Lung (tissue), 12 donors: ENCODE data around the gene TTYH3. TPM values are rescaled to one million over a fixed set of nuclear protein-coding genes. Genes with fewer than 3 reads are reported as not detected.

ENCODE experiments used
- ATAC-seq: fragments of 200-7000 bp; cut with Tn5 transposase; one replicate; pipeline ENCODE4 v1.9.1; 2020; ENCODE audit warnings: moderate number of reproducible peaks; ENCODE audit not compliant: insufficient read depth, low FRiP score
- DNase-seq, 3 donors: peaks; one replicate each; pipeline ENCODE4 v3.0.0-alpha.2; 2013 to 2017
- H3K27ac ChIP-seq, 2 donors: one replicate each; pipeline ENCODE4 v1.5.1; 2013; ENCODE audit warnings: mild to moderate bottlenecking in 2 of 2, moderate library complexity in 2 of 2, control low read depth in 1 of 2, inconsistent platforms in 1 of 2, low read depth in 1 of 2, low read length in 1 of 2
- H3K27me3 ChIP-seq, 3 donors: one replicate each; pipeline ENCODE4 v1.5.1; 2013; ENCODE audit warnings: low read length in 2 of 3; ENCODE audit not compliant: control insufficient read depth in 3 of 3, insufficient read depth in 3 of 3
- H3K36me3 ChIP-seq, 4 donors: one replicate each; pipeline ENCODE4 v1.5.1; 2013; ENCODE audit warnings: low read length in 4 of 4, mild to moderate bottlenecking in 1 of 4, moderate library complexity in 1 of 4; ENCODE audit not compliant: control insufficient read depth in 4 of 4, insufficient read depth in 4 of 4
- H3K4me1 ChIP-seq, 5 donors: one replicate each; pipeline ENCODE4 v1.5.1; 2013; ENCODE audit warnings: low read length in 5 of 5, mild to moderate bottlenecking in 2 of 5, moderate library complexity in 1 of 5; ENCODE audit not compliant: control insufficient read depth in 5 of 5, insufficient read depth in 5 of 5
- H3K4me3 ChIP-seq: one replicate; pipeline ENCODE4 v1.5.1; 2013; ENCODE audit warnings: mild to moderate bottlenecking, control low read depth, moderate library complexity
- H3K9ac ChIP-seq, 2 donors: one replicate each; pipeline ENCODE4 v1.5.1; 2013; ENCODE audit warnings: low read length in 2 of 2, control low read depth in 1 of 2; ENCODE audit not compliant: insufficient read depth in 1 of 2
- H3K9me3 ChIP-seq, 4 donors: one replicate each; pipeline ENCODE4 v1.5.1; 2013; ENCODE audit warnings: low read length in 3 of 4, mild to moderate bottlenecking in 1 of 4, moderate library complexity in 1 of 4; ENCODE audit not compliant: control insufficient read depth in 4 of 4, insufficient read depth in 3 of 4
- CTCF ChIP-seq: IDR thresholded peaks from 2 replicates; pipeline ENCODE4 v1.5.1; 2012; ENCODE audit warnings: mild to moderate bottlenecking; ENCODE audit errors: control extremely low read depth, extremely low read depth
- WGBS, 2 donors: extraction: QIAGEN DNeasy Blood & Tissue Kit; methylation state at CpG; one replicate each; pipeline ENCODE4 v1.1.7; 2013; 5-methylcytosine and 5-hydroxymethylcytosine counted together
- polyA plus RNA-seq, 2 donors: library from polyadenylated mRNA; stranded (reverse); fragments of 200-250 nt; gene quantifications; one replicate each; pipeline ENCODE4 v1.2.1, GENCODE V29; 2013
- total RNA-seq, 2 donors: library from RNA; depleted of rRNA in 1 of 2; stranded (reverse); fragments of >200 nt in 1 of 2; gene quantifications; one replicate each; pipeline ENCODE4 v1.2.1, GENCODE V29; 2014 to 2021
- donor health status: control.
- donor health status: control.
- donor health status: Bipolar disorder and iron deficiency.
- donor health status: healthy.
- donor health status: DM: yes; HTN: yes; CAD: no.

The TTYH3 gene
- total and polyA plus RNA-seq, 4 donors = 14.3 to 74.0 (median 55.8) TPM

DNA sequence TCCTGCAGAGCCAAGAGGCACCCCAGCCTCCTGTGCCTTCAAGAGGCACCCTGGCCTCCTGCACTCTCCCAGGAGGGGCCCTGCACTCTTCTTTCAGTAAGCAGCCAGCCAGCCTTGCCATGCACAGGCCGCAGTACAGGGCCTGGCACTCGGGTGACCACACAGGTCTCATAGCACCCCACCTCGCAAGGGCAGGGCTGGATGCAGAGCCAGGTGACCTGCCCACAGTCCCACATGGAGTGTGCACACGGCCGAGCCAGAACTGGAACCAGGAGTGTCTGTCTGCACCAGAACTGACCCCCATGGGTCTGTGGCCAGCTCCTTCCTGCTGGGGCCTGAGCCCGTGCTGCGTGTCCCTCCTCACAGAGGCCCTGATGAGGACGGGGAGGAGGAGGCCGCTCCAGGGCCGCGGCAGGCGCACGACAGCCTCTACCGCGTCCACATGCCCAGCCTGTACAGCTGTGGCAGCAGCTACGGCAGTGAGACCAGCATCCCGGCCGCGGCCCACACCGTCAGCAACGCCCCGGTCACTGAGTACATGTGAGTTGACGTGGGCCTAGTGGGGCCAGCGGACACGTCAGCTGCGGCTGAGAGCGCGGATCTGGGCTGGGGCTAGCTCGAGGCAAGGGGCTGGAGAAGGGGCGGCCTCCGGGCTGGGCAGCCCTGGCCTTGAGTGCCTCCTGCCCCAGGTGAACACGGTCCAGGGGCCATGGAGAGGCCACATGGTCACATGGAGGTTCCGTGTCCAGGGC, 26.3 kb downstream of the TTYH3 start:
- Histone ChIP-seq H3K9ac (no peak overlapping the region), H3K27ac (no peak overlapping the region), H3K4me3 (no peak overlapping the region), H3K4me1 (peaks cover 0 to 6% (median 0%) of the 10 kb centered on the region in 5 donors), H3K27me3 (no peaks in the 10 kb centered on the region), H3K9me3 (no peaks in the 10 kb centered on the region), H3K36me3 (peaks cover 0 to 51% (median 20%) of the 10 kb centered on the region in 4 donors)
- DNase-seq = no peak
- no peak for TF ChIP-seq CTCF
- no peak for ATAC-seq
- WGBS, 2 donors = 95 to 98% methylated on average over 25 to 33 of the region's 33 CpGs

GRCh38 chr7:2658941-2659340, 27.2 kb downstream of the TTYH3 start:
- Histone ChIP-seq H3K36me3 (peaks cover 0 to 51% (median 20%) of the 10 kb centered on the region in 4 donors), H3K9ac (no peak overlapping the region), H3K9me3 (no peaks in the 10 kb centered on the region), H3K27ac (no peak overlapping the region), H3K4me3 (no peak overlapping the region), H3K4me1 (peaks cover 0 to 14% (median 6%) of the 10 kb centered on the region in 5 donors), H3K27me3 (no peaks in the 10 kb centered on the region)
- DNase-seq (no peak), ATAC-seq (no peak)
- no peak for TF ChIP-seq CTCF
- 95% methylated on average over 15 of the region's 15 CpGs for WGBS, 2 donors

DNA sequence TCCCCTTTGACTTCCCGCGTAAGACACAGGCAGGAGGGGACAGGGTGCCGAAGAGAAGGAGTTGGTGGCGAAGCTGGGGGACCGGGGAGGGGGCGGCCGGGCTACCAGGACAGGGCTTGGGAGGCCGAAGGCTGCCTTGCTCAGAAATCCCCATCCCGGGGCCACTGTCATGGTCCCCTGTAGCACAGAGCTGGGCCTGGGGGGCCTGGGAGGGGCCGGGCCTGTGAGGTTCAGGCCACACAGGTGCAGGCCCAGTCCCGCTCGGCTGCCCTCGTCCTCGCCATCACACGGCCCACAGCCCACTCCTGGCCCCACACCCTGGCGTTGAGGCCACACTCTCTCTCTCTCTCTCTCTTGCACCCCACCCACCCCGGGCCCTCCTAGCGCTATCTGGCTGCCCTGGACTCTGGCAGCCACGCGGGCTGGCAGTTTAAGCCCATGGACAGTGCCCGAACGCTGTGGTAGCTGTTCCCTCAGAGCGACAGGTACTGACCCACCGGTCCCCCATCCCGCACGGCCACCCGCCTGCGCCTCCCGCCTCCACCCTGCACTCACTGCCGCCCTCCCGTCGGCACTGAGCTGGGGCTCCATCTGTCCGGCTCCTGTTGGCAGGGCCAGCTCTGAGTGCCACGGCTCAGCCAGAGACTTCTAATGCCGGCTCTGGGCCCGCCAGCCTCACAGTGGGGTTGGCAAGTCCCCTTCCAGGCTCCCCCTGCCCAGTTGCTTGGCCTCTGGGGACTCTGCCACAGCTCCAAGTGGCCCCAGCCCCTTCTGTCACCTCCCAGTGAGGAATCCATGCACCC, 28.0 kb downstream of the TTYH3 start:
- H3K9ac ChIP-seq = no peak overlapping the region
- DNase-seq (no peak), ATAC-seq (no peak)
- no peaks in the 10 kb centered on the region for H3K9me3 ChIP-seq
- no peaks in the 10 kb centered on the region for H3K27me3 ChIP-seq
- TF ChIP-seq CTCF = no peak
- peaks cover 0 to 51% (median 20%) of the 10 kb centered on the region in 4 donors for H3K36me3 ChIP-seq
- peaks cover 0 to 14% (median 6%) of the 10 kb centered on the region in 5 donors for H3K4me1 ChIP-seq
- H3K4me3 ChIP-seq = no peak overlapping the region
- 91 to 92% methylated on average over 36 of the region's 36 CpGs for WGBS, 2 donors
- H3K27ac ChIP-seq = no peak overlapping the region
